HG02970 (cell line): Measurements from ENCODE around the gene PCNT.

Experiments
- ATAC-seq: cut with Tn5 transposase; IDR thresholded peaks from one replicate; pipeline ENCODE4 v1.9.1; 2021; ENCODE audit warnings: mild to moderate bottlenecking, moderate library complexity, moderate number of reproducible peaks; ENCODE audit not compliant: unreplicated experiment, low FRiP score

PCNT gene

DNA sequence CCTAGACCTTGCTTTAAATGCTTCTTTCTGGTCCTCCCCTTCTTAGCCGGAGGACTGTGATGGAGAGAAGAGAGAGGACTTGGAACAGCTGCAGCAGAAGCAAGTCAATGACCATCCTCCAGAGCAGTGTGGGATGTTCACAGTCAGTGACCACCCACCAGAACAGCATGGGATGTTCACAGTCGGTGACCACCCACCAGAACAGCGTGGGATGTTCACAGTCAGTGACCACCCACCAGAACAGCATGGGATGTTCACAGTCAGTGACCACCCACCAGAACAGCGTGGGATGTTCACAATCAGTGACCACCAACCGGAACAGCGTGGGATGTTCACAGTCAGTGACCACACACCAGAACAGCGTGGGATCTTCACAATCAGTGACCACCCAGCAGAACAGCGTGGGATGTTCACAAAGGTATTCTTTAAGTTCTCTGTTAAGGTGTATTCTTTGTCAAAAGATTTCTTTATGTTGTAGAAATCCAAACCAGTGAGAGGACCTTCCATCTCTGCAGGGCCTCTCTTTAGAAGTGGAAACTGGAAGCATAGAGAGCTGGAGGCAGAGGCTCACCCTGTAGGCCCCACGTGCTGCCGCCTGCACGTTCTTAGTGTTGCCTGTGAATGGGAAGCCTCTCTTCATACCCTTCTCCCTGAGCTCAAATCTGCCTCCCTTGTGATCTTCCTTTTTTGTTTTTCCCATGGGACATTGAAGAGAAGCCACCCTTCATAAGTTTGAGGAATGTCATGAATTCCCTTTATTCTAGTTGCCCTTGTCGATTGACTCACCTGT is 10.6 kb downstream of the PCNT start:
- no peak for ATAC-seq

DNA sequence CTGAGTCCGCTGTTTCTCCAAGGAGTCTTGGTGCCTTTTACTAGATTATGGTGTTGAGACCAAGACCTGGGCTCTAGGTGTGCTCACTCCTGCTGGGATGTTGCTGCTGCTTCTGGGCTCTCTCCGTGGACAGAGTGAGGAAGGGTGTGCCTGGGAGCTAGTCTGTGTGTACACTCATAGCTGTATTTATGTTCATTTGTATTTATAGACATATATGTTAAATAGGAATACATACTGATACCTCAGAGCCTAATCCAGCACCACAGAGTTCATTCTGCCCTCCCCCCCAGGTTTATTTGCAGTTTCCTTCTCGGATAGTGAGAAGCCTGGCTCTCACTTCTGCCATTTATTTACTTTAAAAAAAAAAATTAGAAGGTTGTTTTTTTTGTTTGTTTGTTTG is 12.6 kb downstream of the PCNT start:
- ATAC-seq: no peak

DNA sequence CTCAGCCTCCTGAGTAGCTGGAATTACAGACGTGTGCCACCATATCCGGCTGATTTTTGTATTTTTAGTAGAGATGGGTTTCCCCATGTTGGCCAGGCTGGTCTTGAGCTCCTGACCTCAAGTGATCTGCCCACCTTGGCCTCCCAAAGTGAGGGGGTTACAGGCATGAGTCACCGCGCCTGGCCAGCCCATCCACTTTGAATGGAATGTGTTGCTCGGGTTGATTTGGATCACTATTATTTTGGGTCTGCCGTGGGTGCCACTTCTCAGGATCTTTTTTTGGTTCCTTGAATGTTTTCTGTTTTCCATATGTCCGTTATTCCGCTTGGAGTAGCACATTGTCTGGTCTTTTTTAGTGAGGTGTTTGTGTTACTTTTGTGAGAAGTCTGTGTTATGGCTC is 17.0 kb downstream of the PCNT start:
- ATAC-seq: no peak

DNA sequence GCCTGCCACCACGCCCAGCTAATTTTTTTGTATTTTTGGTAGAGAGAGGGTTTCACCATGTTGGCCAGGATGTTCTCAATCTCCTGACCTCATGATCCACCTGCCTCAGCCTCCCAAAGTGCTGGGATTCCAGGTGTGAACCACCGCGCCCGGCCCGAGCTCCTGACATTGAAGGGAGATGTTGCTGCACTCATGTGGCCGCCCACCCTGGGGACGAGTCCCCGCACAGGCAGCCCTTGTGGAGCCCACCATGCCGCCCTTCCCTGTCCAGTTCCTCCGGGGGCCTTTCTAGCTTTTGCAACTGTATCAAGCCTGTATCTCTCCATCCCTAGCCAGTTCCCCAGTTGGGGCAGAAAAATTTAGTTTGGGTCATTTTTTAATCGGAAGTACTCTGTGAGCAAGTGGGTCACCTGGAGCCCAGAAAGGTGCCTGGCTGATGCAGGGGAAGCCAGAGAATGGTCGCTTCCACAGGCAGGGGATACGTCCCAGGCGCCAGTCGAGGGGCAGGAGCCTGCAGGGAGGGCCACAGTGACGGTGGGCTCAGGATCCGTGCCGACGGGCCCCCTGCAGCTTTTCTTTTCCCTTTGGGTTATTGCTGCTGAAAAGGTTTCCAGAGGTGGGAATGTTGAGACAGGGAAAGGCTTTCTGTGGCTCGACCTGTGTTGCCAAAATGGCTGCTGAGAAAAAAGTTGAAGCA is 20.4 kb downstream of the PCNT start:
- no peak for ATAC-seq

DNA sequence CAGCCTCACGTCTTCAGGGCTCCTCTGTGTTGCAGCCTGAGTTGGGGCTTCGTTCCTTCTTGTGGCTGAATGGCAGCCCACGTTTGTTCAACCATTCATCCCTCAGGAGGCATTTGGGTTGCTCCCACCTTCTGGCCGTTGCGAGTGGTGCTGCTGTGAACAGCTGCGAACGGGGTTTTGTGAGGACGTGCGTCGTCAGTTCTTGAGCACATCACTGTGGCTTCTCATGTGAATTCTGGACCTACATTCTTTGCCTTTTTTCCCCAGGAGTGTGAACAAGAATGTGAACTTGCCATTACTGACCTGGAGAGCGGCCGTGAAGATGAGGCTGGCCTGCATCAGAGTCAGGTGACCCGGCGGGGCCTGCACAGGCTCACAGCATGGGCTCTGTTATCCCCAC is 21.9 kb downstream of the PCNT start:
- ATAC-seq: no peak

DNA sequence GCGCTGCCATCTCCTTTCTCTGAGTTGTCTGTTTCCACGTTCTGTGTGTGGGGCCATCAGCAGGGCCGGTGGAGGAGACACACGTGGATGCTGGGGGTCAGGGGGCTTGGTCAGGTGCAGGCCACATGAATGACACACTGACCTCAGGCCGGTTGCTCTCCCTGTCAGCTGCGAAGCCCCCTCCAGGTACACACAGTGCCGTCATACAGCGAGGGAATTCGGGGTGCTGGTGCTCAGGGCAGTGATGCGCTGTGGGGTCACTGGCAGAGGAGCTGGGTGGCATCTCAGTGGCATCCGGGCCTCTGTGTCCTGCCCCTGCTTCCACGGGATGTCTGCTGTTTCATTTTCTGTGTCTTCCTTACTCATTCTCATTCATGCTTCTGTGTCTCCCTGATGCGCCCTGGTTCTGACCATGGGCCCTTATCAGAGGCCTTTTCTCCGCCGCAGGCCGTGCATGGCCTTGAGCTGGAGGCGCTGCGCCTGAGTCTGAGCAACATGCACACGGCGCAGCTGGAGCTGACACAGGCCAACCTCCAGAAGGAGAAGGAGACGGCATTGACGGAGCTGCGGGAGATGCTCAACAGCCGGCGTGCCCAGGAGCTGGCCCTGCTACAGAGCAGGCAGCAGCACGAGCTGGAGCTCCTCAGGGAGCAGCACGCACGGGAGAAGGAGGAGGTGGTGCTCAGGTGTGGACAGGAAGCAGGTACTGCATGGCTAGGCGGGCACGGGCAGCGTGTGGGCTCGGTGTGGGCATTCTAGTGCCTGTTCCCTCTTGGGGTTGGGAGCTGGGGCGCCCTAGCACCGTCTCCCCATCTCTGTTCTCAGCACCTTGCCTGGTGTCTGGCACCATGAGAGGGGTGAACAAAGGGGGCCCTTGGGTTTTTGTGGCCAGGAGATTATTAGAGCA is 22.6 kb downstream of the PCNT start:
- no peak for ATAC-seq

DNA sequence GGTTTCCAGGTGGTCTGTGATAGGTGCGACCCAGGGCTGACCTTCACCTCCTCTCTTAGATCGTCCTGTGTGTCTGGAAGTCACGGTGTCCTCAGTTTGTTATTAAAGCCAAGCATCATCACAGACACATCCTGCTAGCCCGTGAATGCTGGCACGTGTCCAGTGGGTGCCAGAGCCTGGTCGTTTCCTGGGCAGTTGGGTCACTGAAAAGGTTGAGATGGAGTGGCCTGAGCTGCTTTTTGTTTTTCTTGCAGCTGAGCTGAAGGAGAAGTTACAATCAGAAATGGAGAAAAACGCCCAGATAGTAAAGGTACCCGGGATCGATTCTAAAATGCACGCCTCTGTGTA is 23.2 kb downstream of the PCNT start:
- no peak for ATAC-seq

DNA sequence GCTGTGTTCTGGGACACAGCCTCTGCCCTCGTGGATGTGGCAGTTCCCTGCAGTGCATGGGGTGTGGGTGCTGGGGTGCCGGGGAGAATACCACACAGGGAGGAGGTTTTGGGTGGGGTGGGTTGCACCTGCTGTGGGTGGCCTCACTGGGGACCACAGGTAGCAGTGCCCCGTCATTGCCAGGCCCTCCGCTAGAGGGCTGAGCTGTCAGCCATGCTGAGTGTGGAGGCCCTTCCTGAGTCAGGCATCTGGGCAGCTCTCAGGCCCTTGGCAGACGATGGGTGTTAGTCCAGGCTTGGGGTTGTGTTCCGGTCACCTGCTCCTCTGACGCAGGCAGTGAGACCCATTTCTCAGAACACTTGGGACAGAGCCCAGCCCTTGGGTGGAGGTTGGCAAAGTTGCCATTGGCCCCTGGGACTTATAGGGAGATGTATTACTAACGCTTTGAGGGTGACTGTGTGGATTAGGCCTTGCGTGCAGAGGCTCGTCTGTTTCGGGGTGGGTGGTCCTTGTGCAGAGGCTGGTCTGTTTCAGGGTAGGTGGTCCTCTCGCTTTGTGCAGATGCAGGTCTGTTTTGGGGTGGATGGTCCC is 23.9 kb downstream of the PCNT start:
- ATAC-seq: no peak

DNA sequence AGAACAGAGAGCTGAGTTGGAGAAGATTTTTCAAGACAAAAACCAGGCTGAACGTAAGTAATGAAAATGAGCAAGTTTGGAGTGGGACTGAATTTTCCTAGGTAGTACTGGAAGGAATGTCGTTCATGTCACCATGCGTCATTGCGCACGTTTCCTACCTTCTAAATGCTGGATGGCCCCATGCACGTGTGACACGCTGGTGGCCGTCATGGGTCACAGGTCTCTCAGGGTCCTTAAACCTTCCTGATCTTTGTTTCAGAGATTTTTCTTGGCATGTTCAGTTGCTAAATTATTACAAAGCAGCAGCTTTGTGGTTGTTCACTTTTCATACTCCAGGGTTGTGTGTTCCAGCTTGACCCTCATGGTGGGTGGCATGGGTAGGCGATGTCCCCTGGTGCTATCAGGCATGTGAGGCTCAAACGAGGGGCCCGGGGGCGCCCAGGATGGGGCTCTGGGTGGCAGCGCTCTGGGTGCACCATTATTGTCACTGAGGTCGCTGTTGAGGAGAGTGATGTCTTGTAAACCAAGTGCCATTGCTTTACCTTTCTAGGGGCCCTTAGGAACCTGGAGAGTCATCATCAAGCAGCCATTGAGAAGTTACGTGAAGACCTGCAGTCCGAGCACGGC is 25.3 kb downstream of the PCNT start:
- ATAC-seq: no peak

DNA sequence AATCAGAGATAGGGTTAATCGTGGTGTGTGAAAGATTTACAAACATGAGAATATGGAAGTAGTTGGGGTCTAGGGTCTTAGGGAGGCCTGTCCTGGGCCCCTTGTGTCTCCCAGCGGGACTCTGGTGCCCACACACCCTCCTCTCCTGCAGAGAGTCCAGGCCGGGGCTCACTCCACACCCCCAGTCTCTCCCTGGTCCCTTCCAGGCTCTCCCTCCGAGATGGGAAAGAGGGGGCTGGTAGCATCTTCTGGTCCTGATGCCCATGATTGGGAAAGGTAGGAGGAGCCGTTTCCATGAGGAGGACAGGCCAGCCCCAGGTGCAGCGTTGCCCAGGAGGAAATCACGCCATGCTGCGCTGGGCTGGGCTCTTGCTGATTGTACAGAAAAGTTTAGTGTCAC is 26.6 kb downstream of the PCNT start:
- no peak for ATAC-seq

DNA sequence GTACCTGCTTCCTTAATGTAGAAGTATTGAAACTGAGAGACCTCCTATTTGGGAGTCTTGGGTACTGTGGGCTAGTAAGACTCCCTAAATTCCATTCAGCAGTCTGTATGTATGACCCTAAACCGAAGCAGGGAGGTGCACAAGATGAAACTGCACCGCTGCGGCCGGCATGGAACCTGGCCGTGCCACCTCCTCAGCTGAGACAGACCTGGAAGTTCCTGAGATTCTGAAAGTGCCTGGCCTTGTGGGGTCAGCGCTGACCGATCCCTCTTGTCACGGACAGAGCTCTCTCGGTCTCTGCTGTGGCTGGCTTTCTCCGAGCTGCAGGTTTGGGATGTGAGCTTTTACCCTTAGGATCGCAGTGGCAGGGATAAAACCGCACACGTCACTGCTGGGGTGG is 27.0 kb downstream of the PCNT start:
- no peak for ATAC-seq

DNA sequence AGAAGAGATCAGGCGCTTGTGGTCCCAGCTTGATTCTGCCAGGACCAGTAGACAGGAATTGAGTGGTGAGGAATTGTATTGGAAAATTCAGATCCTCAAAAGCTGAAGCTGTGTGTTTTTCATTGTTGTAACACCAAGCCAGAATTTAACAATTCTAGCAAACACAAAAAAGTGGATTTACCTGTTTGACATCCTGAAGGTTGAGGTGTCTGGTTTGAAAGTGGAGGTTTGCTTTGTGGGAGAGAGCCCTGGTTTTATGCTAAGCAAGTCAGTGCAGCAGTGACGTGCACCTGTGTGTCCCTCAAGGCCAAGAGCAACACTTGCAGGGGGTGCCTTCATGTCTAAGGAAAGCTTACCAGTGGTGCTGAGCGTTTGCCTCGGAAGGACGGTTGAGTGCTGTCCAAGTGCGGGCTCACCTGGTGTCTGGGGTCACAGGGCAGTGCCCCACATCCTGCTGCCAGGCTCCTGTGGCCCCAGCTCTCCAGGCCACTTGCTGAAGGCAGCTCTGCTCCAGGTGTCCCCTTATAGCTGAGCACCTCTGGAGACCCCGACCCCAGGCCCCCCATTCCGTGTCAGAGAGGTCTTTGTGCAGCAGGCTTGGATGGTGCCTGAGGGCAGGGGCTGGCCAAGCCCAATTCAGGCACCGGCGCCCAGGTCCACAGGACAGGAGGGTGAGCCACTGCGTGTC is 27.7 kb downstream of the PCNT start:
- ATAC-seq: no peak

DNA sequence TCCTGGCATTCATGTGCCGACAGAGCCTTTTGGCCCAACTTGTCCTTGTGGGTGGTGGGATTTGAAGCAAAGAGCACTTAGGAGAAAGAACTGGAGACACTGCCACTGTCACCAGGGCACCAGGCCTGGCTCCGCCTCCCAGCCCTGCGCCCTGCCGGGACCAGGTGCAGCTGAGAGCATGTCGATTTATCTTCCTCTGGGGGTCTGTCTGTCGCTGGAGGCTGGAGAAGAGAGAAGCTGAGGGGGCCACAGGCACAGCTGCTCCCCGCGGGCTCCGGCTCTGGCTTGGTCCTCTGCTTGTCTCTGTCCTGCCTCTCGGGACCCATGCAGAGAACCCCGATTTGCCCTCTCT is 28.2 kb downstream of the PCNT start:
- ATAC-seq: no peak

DNA sequence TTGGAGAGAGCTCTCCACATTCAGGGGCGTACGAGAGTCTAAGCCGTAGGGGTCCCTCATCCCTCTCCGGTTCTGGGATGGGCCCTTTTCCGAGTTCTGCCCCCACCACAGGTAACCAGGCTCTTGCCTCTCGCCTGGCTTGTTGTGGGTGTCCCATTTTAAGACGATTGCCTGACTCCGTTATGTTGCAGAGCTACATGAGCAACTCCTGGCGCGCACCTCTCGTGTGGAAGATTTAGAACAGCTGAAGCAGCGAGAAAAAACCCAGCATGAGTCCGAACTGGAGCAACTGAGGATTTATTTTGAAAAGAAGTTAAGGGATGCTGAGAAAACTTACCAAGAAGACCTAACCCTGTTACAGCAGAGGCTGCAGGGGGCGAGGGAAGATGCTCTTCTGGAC is 29.0 kb downstream of the PCNT start:
- no peak for ATAC-seq

DNA sequence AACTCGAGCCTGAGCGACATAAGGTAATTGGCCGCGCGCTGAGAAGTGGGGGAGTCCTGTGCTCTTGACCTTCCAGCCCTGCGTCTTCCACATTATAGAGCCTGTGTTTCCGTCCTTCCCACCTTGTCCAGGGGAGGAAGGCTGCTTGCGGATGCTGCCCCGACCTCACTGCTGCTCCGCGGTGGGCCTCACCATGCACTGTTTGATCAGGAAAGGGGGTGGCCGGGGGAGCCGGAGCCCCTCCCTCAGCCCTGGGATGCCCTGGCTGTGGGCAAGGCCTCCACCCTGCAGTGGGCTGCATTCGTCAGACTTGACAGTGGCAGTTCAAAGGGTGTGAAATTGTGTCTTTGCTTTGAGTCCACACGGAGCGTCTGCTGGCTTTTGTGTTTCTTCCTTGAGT is 30.1 kb downstream of the PCNT start:
- no peak for ATAC-seq

DNA sequence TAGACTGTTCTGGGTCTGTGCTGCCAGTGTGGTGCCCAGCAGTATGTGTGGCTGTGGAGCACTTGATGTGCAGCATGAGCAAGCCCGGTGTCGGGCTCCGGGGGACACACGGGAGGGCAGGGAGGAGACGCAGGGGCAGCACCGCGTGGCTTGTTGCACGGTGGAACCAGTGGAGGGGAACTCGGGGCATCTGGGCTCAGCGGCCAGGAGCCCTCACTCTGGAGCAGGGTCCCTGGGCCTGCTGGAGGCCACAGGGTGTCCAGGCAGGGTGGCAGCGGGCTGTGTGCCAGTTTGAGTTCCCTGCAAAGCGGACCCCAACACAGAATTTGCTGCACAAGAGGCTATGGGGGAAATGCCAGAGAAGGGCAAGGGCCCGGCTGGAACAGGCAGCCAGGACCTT is 30.6 kb downstream of the PCNT start:
- ATAC-seq: no peak

DNA sequence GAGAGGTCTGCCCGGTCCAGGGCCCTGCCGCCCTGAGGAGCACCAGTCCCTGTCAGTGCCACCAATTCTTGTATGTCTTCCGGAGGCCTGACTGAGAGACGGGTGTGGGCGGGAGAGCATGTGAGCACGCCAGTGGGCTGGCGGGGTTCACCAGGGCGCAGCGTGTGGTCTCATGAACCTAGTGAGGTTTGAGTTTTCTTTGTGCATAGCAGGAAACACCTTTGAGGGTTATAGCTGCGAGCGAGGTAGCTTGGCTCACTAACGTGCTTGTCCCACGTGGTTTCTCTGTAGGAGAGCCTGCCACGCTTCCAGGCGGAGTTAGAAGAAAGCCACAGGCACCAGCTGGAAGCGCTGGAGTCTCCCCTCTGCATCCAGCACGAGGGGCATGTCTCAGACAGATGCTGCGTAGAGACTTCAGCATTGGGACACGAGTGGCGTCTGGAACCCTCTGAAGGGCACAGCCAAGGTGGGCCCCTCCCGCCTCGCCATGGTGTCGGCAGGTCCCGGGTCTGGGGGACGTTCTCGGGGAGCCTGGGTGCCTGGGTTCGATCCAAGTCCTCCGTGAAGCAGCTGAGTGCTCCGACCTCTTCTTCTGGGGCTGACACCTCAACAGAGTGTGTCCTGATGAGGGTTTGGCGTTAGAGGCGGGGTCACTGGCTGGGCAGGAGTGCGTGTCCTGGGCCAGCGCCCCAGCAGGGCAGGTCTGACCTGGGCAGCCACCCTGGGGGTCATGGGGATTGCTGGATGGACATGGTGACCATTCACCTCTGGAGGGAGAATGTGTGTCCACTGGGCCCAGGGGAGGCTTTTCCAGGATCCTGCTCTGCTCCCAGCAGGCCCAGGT is 31.4 kb downstream of the PCNT start:
- ATAC-seq: no peak

DNA sequence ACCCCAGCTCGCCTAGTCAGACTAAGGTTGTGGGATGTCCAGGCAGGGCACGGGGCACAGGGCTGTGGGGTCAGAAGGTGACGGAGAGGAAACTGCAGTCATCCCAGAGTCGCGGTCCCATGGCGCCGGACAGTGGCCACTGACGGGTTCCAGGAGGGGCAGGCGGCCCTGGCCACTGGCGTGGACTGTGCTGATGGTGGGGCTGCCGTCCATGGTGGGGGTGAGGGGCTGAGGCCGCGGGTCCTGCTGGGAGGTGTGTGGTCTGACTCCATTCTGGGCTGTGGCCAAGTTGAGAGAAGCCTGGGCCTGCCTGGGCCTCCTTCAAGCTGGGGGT is 32.0 kb downstream of the PCNT start:
- ATAC-seq: no peak
